ENCODE results near the gene DSCAM. TPM values are rescaled to one million over a fixed set of nuclear protein-coding genes. Genes with fewer than 3 reads are reported as not detected.

Gene DSCAM
- total and polyA plus RNA-seq, 2 experiments from 2014 or later, result 0.23 to 0.42 TPM

GRCh38 chr21:40809673-40810197 lies 37.2 kb downstream of the DSCAM start:
- H3K27ac ChIP-seq, result no peak overlapping the region
- H3K4me1 ChIP-seq (ENCODE audit: low read depth), result no peaks in the 10 kb centered on the region
- no peak for TF ChIP-seq CTCF (IDR thresholded peaks at IDR 0.05; ENCODE audit: low read depth, low read length)
- DNase-seq (ENCODE audit: low read depth in 1 of 2, low spot score in 1 of 2), result no peak
- no peak overlapping the region for H3K4me3 ChIP-seq
- H3K36me3 ChIP-seq, result no peaks in the 10 kb centered on the region
- no peaks in the 10 kb centered on the region for H3K27me3 ChIP-seq
- H3K9me3 ChIP-seq (ENCODE audit: low read depth), result no peaks in the 10 kb centered on the region

- Histone ChIP-seq H3K4me1 (ENCODE audit: low read depth) (no peaks in the 10 kb centered on the region), H3K9me3 (ENCODE audit: low read depth) (no peaks in the 10 kb centered on the region), H3K36me3 (no peaks in the 10 kb centered on the region), H3K4me3 (no peak overlapping the region), H3K27ac (no peak overlapping the region), H3K27me3 (no peaks in the 10 kb centered on the region)
- no peak for TF ChIP-seq CTCF (IDR thresholded peaks at IDR 0.05; ENCODE audit: low read depth, low read length)
- DNase-seq (ENCODE audit: low read depth in 1 of 2, low spot score in 1 of 2), result no peak
Measured at GRCh38 chr21:40803101-40803500, 43.9 kb downstream of the DSCAM start.

- no peak overlapping the region for H3K27ac ChIP-seq
Measured at GRCh38 chr21:40800126-40800525, 46.8 kb downstream of the DSCAM start.

DNA sequence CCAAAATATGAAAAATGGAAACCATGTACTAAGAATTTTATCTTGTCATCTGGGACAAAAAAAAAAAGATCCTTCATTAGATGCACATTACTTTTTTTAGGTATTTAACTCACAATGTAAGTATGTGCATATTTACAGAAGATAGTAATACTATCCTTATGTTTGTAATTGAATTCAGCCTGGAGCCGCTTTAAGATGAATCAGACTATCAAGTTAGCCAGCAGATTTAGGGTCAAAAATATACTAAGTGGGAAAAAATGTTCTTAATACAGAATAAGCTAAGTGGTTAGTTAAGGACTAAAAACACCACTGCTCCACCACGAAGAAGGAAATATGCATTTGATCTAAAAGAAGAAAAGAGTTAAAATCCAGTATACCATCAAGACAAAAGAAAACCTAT lies 49.1 kb downstream of the DSCAM start:
- Histone ChIP-seq H3K9me3 (ENCODE audit: low read depth) (no peaks in the 10 kb centered on the region), H3K4me1 (ENCODE audit: low read depth) (no peaks in the 10 kb centered on the region), H3K27me3 (no peaks in the 10 kb centered on the region), H3K36me3 (no peaks in the 10 kb centered on the region), H3K27ac (no peak overlapping the region), H3K4me3 (no peak overlapping the region)
- DNase-seq (ENCODE audit: low read depth in 1 of 2, low spot score in 1 of 2), result no peak
- no peak for TF ChIP-seq CTCF (IDR thresholded peaks at IDR 0.05; ENCODE audit: low read depth, low read length)

More at GRCh38 chr21:40800126-40800525, 46.8 kb downstream of the DSCAM start:
- H3K27me3 ChIP-seq, result no peaks in the 10 kb centered on the region
- no peak for DNase-seq (ENCODE audit: low read depth in 1 of 2, low spot score in 1 of 2)
- TF ChIP-seq CTCF (IDR thresholded peaks at IDR 0.05; ENCODE audit: low read depth, low read length), result no peak
- no peaks in the 10 kb centered on the region for H3K36me3 ChIP-seq
- no peak overlapping the region for H3K4me3 ChIP-seq
- no peaks in the 10 kb centered on the region for H3K4me1 ChIP-seq (ENCODE audit: low read depth)
- H3K9me3 ChIP-seq (ENCODE audit: low read depth), result no peaks in the 10 kb centered on the region

GRCh38 chr21:40797410-40797809 lies 49.5 kb downstream of the DSCAM start:
- Histone ChIP-seq H3K4me3 (no peak overlapping the region), H3K4me1 (ENCODE audit: low read depth) (no peaks in the 10 kb centered on the region), H3K27ac (no peak overlapping the region), H3K9me3 (ENCODE audit: low read depth) (no peaks in the 10 kb centered on the region), H3K27me3 (no peaks in the 10 kb centered on the region), H3K36me3 (no peaks in the 10 kb centered on the region)
- no peak for DNase-seq (ENCODE audit: low read depth in 1 of 2, low spot score in 1 of 2)
- TF ChIP-seq CTCF (IDR thresholded peaks at IDR 0.05; ENCODE audit: low read depth, low read length), result no peak

GRCh38 chr21:40796464-40796863 lies 50.5 kb downstream of the DSCAM start:
- no peaks in the 10 kb centered on the region for H3K9me3 ChIP-seq (ENCODE audit: low read depth)
- H3K36me3 ChIP-seq, result no peaks in the 10 kb centered on the region
- DNase-seq (ENCODE audit: low read depth in 1 of 2, low spot score in 1 of 2), result no peak
- no peak for TF ChIP-seq CTCF (IDR thresholded peaks at IDR 0.05; ENCODE audit: low read depth, low read length)
- H3K4me1 ChIP-seq (ENCODE audit: low read depth), result no peaks in the 10 kb centered on the region
- H3K4me3 ChIP-seq, result no peak overlapping the region
- H3K27me3 ChIP-seq, result no peaks in the 10 kb centered on the region
- no peak overlapping the region for H3K27ac ChIP-seq
